ENCODE data around the gene GNAZ. TPM values are rescaled to one million over a fixed set of nuclear protein-coding genes. Genes with fewer than 3 reads are reported as not detected.
"Not testable (repeated sequence)": the region's sequence is repeated elsewhere in the genome, so short reads cannot be mapped to it uniquely, and the experiment has no call there.

Gene GNAZ
- total RNA-seq, 2 experiments from 2014 or later: 0.21 to 0.26 TPM

DNA sequence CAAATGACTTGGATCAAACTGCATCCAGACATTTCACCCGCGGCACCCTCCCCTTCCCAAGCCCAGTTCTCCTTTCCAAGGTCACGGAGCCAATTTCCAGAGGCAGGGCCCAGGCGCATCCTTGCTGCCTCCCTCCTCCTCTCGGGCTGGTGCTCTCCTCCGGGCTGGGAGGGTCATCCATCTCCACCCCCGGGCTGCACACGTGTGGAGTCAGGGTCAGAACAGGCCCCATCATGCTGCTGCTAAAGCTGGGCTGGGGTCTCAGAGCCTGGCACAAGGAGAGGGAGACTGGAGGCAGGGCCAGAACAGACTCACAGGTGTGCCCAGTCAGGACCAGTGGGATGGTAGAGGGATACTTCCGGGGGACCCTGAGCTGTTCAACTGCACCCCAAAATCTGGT lies 57.5 kb downstream of the GNAZ start:
- Mint-ChIP-seq H3K4me3 (no peak overlapping the region), H3K9me3 (ENCODE audit: insufficient read depth) (no peaks in the 10 kb centered on the region), H3K27me3 (ENCODE audit: low read depth) (no peaks in the 10 kb centered on the region), H3K4me1 (ENCODE audit: low read depth) (peaks cover 4% of the 10 kb centered on the region), H3K36me3 (ENCODE audit: low read depth) (no peaks in the 10 kb centered on the region), H3K27ac (no peak overlapping the region)
- DNase-seq (no peak), ATAC-seq (no peak)
- POLR2A ChIA-PET: no interaction called here
- CTCF ChIA-PET: interaction anchor here (0.8 to 7.0 kb wide), 11 partner anchors 9 to 374 kb away, joined by 3 to 146 read pairs (median 4); no protein-coding TSS in a partner anchor

DNA sequence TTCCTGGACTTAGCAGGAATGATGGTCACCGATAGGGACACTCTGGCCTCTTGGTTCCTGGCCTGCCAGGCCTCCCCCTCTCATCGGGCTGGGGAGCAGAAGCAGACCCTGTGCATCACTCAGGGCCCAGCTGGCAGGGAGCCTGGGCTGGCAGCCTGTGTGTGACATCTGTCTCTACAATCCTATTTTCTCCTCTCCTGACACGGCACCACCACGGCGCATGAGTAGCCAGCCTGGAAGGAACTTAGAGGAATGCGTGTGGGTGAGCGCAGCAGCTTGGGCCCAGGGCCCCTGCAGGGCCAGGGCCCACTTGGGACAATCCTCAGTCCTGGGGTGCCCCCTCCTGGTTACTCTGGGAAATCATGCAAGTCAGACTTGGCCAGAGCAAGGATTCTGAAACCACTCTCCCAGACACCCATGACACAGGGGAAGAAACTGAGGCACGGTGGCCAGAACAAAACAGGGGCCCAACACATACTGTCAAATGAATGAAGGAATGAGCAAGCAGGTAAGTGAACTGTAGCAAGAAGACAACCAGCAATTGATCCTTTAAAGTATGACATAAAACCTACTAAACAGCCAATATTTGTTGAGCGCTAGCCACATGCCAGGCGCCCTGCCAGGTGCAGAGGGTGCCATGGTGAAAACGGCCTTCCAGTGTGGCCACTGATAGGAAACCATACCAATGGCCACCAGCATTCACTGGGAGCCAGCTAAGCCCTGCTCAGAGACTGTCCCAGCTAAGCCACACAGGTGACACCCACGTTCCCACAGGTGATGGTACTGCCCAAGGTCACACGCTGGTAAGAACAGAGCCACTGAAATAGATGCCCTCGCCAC lies 58.2 kb downstream of the GNAZ start:
- Mint-ChIP-seq H3K27ac (peak overlapping the region; percentile 30), H3K9me3 (ENCODE audit: insufficient read depth) (no peaks in the 10 kb centered on the region), H3K36me3 (ENCODE audit: low read depth) (no peaks in the 10 kb centered on the region), H3K4me3 (no peak overlapping the region), H3K27me3 (ENCODE audit: low read depth) (no peaks in the 10 kb centered on the region), H3K4me1 (ENCODE audit: low read depth) (peaks cover 4% of the 10 kb centered on the region)
- DNase-seq (peak; percentile 80), ATAC-seq (peak; percentile 85)
- ChIA-PET POLR2A (no interaction called here), CTCF (interaction anchor here (0.8 to 7.0 kb wide), 12 partner anchors 9 to 375 kb away, joined by 3 to 146 read pairs (median 4); no protein-coding TSS in a partner anchor)

- H3K4me1 Mint-ChIP-seq (ENCODE audit: low read depth): peaks cover 4% of the 10 kb centered on the region
- H3K9me3 Mint-ChIP-seq (ENCODE audit: insufficient read depth): no peaks in the 10 kb centered on the region
- ChIA-PET CTCF (interaction anchor here (1.4 to 7.0 kb wide), 3 partner anchors 10 to 171 kb away, joined by 3 to 146 read pairs (median 9); no protein-coding TSS in a partner anchor), POLR2A (interaction anchor here (0.8 kb wide), 1 partner anchor 9 kb away, joined by 4 read pairs; no protein-coding TSS in a partner anchor)
- H3K27ac Mint-ChIP-seq: no peak overlapping the region
- no peaks in the 10 kb centered on the region for H3K27me3 Mint-ChIP-seq (ENCODE audit: low read depth)
- no peak overlapping the region for H3K4me3 Mint-ChIP-seq
- ATAC-seq (no peak), DNase-seq (no peak)
- no peaks in the 10 kb centered on the region for H3K36me3 Mint-ChIP-seq (ENCODE audit: low read depth)
These were observed 58.8 kb downstream of the GNAZ start for GRCh38 chr22:23129149-23129548.

DNA sequence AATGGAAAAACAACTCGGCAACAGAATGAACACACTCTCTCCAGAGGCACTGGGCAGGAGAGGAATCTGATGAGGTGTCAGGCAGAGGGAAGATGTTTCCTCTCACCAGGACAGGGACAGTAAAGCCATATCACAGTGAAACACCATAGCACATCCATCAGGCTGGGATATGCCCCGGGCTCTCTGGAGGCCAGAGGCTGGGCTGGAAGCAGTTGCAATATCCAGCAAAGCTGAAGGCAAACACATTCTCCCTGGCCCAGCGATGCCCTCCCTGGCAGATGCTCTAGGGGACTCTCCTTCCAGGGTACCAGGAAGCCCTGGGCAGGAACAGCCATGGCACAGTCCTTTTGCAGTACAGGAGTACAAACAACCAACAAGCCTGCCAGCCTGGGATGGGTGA lies 60.4 kb downstream of the GNAZ start:
- Mint-ChIP-seq H3K9me3 (ENCODE audit: insufficient read depth) (no peaks in the 10 kb centered on the region), H3K36me3 (ENCODE audit: low read depth) (no peaks in the 10 kb centered on the region), H3K4me3 (no peak overlapping the region), H3K27ac (no peak overlapping the region), H3K4me1 (ENCODE audit: low read depth) (peaks cover 4% of the 10 kb centered on the region), H3K27me3 (ENCODE audit: low read depth) (no peaks in the 10 kb centered on the region)
- POLR2A ChIA-PET: no interaction called here
- ATAC-seq (no peak), DNase-seq (no peak)
- CTCF ChIA-PET: interaction anchor here (1.0 to 3.8 kb wide), 2 partner anchors 152 to 173 kb away, joined by 4 to 41 read pairs; no protein-coding TSS in a partner anchor

DNA sequence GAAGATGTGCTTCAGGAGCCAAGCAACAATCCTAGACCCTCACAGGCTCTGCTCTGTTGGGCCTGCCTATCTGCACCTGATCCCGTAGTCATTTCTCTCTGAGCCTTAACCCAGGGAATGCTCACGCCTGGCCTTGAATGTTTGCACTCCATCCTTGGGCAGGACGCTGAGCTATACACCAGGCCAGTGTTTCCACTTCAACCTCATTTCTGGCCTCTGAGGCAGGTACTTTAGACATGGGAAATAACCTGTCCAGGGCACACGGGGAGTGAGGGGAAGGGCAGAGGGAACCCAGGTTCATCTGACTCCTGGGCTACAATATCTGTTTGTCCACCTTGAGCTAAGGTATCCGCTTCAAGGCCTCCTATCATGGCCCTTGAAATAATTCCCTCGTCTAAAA lies 61.6 kb downstream of the GNAZ start:
- Mint-ChIP-seq H3K4me3 (no peak overlapping the region), H3K4me1 (ENCODE audit: low read depth) (peaks cover 12% of the 10 kb centered on the region), H3K27me3 (ENCODE audit: low read depth) (no peaks in the 10 kb centered on the region), H3K27ac (no peak overlapping the region), H3K9me3 (ENCODE audit: insufficient read depth) (no peaks in the 10 kb centered on the region), H3K36me3 (ENCODE audit: low read depth) (no peaks in the 10 kb centered on the region)
- CTCF ChIA-PET: interaction anchor here (1.4 to 3.8 kb wide), 3 partner anchors 12 to 174 kb away, joined by 3 to 41 read pairs (median 5); no protein-coding TSS in a partner anchor
- no peak for ATAC-seq
- DNase-seq: no peak
- POLR2A ChIA-PET: no interaction called here

DNA sequence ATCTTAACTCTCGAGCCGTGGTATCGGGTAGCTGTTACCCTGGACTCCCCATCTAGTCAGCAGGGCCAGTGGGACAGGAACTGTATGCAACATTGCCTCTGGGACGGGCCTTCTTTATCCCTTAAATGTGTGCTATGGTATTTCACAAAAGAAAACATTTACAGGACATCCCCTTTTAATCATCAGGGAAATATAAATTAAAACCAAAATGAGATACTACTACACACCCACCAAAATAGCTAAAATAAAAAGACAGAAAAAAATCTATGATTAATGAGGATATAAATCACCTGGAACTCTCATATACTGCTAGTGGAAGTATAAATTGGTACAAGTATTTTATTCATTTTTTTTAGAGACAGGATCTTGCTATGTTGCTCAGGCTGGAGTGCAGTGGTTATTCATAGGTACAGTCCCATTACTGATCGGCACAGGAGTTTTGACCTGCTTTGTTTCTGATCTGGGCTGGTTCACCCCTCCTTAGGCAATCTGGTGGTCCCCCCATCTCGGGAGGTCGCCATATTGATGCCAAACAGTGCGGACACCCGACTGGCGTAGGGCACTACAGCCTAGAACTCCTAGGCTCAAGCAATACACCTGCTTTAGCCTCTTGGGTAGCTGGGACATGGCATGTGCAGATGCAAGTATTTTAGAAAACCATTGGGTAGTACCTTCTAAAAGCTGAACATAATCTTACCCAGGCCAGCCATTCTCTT lies 62.2 kb downstream of the GNAZ start:
- ChIA-PET CTCF (interaction anchor here (1.4 to 3.8 kb wide), 3 partner anchors 13 to 174 kb away, joined by 3 to 41 read pairs (median 5); no protein-coding TSS in a partner anchor), POLR2A (no interaction called here)
- no peaks in the 10 kb centered on the region for H3K9me3 Mint-ChIP-seq (ENCODE audit: insufficient read depth)
- ATAC-seq: no peak
- H3K27ac Mint-ChIP-seq: no peak overlapping the region
- no peaks in the 10 kb centered on the region for H3K36me3 Mint-ChIP-seq (ENCODE audit: low read depth)
- no peaks in the 10 kb centered on the region for H3K27me3 Mint-ChIP-seq (ENCODE audit: low read depth)
- DNase-seq: no peak
- H3K4me1 Mint-ChIP-seq (ENCODE audit: low read depth): peaks cover 16% of the 10 kb centered on the region
- H3K4me3 Mint-ChIP-seq: no peak overlapping the region

GRCh38 chr22:23133922-23134321 lies 63.6 kb downstream of the GNAZ start:
- ChIA-PET CTCF (interaction anchor here (0.9 to 3.8 kb wide), 4 partner anchors 10 to 380 kb away, joined by 3 to 41 read pairs (median 6); no protein-coding TSS in a partner anchor), POLR2A (no interaction called here)
- DNase-seq (no peak), ATAC-seq (no peak)
- H3K27ac Mint-ChIP-seq: no peak overlapping the region
- no peak overlapping the region for H3K4me3 Mint-ChIP-seq
- H3K27me3 Mint-ChIP-seq (ENCODE audit: low read depth): no peaks in the 10 kb centered on the region
- no peaks in the 10 kb centered on the region for H3K9me3 Mint-ChIP-seq (ENCODE audit: insufficient read depth)
- H3K4me1 Mint-ChIP-seq (ENCODE audit: low read depth): peaks cover 25% of the 10 kb centered on the region
- no peaks in the 10 kb centered on the region for H3K36me3 Mint-ChIP-seq (ENCODE audit: low read depth)

GRCh38 chr22:23136991-23137390 lies 66.7 kb downstream of the GNAZ start:
- Mint-ChIP-seq H3K4me1 (ENCODE audit: low read depth) (peaks cover 53% of the 10 kb centered on the region), H3K27ac (peak overlapping the region; percentile 98)
- H3K36me3 Mint-ChIP-seq (ENCODE audit: low read depth); H3K27me3 Mint-ChIP-seq (ENCODE audit: low read depth); ATAC-seq; H3K9me3 Mint-ChIP-seq (ENCODE audit: insufficient read depth); DNase-seq; H3K4me3 Mint-ChIP-seq: not testable (repeated sequence)
- ChIA-PET CTCF (interaction anchor here (0.7 to 2.2 kb wide), 9 partner anchors 9 to 288 kb away, joined by 3 to 16 read pairs (median 7); no protein-coding TSS in a partner anchor), POLR2A (interaction anchor here (0.5 to 1.5 kb wide), 2 partner anchors 43 to 92 kb away, joined by 3 read pairs; partner anchors contain the start of gene BCR)

DNA sequence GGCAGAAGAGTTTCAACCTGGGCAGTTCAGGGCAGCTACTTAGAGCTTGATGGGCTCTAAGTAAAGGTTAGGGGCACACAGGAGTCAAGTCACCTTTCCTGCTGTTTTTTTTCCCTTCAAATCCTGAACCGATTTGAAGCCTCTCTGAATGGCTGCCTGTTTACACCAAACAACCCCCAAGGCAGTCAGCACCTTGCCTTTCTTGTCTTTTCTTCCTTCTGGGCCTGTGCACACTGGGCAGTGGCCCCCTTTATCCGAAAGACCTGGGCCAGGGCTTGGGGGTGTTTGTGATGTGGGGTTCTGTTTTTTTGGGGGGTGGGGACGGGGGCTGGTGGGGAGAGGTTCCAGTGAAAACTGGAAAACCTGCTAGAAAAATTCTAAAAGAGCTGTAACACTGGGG lies 67.1 kb downstream of the GNAZ start:
- DNase-seq (no peak), ATAC-seq (no peak)
- Mint-ChIP-seq H3K27ac (peak overlapping the region; percentile 98), H3K36me3 (ENCODE audit: low read depth) (no peaks in the 10 kb centered on the region), H3K4me3 (peak overlapping the region; percentile 62), H3K27me3 (ENCODE audit: low read depth) (no peaks in the 10 kb centered on the region), H3K4me1 (ENCODE audit: low read depth) (peaks cover 57% of the 10 kb centered on the region), H3K9me3 (ENCODE audit: insufficient read depth) (no peaks in the 10 kb centered on the region)
- ChIA-PET POLR2A (interaction anchor here (0.5 to 1.5 kb wide), 3 partner anchors 9 to 91 kb away, joined by 3 read pairs; partner anchors contain the start of gene BCR), CTCF (interaction anchor here (0.7 to 2.2 kb wide), 14 partner anchors 9 to 289 kb away, joined by 3 to 16 read pairs (median 4); no protein-coding TSS in a partner anchor)

GRCh38 chr22:23137905-23138561 lies 67.7 kb downstream of the GNAZ start:
- DNase-seq (peak; percentile 75), ATAC-seq (peak; percentile 38)
- Mint-ChIP-seq H3K36me3 (ENCODE audit: low read depth) (no peaks in the 10 kb centered on the region), H3K9me3 (ENCODE audit: insufficient read depth) (no peaks in the 10 kb centered on the region), H3K4me3 (peak overlapping the region; percentile 62), H3K27me3 (ENCODE audit: low read depth) (no peaks in the 10 kb centered on the region), H3K27ac (peak overlapping the region; percentile 98), H3K4me1 (ENCODE audit: low read depth) (peaks cover 62% of the 10 kb centered on the region)
- CTCF ChIA-PET: interaction anchor here (0.9 to 2.2 kb wide), 13 partner anchors 10 to 289 kb away, joined by 3 to 16 read pairs (median 5); no protein-coding TSS in a partner anchor
- POLR2A ChIA-PET: interaction anchor here (0.8 to 1.5 kb wide), 5 partner anchors 8 to 42 kb away, joined by 3 to 6 read pairs (median 3); partner anchors contain the start of gene BCR

All from activated CD8-positive, alpha-beta T cell treated with anti-CD3 and anti-CD28 coated beads, Interleukin-2, amount 10 ng/mL, durations not matched to agents 7 days and 5 days (primary cell).